GM18502 (cell line): ENCODE data around the gene MDM4.
"Not testable (repeated sequence)": the region's sequence is repeated elsewhere in the genome, so short reads cannot be mapped to it uniquely, and the experiment has no call there.

Experiments used
- ATAC-seq: cut with Tn5 transposase; IDR thresholded peaks from one replicate; pipeline ENCODE4 v1.9.1; 2021; ENCODE audit warnings: mild to moderate bottlenecking; ENCODE audit not compliant: unreplicated experiment, poor library complexity

Gene MDM4, protein sequence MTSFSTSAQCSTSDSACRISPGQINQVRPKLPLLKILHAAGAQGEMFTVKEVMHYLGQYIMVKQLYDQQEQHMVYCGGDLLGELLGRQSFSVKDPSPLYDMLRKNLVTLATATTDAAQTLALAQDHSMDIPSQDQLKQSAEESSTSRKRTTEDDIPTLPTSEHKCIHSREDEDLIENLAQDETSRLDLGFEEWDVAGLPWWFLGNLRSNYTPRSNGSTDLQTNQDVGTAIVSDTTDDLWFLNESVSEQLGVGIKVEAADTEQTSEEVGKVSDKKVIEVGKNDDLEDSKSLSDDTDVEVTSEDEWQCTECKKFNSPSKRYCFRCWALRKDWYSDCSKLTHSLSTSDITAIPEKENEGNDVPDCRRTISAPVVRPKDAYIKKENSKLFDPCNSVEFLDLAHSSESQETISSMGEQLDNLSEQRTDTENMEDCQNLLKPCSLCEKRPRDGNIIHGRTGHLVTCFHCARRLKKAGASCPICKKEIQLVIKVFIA

DNA sequence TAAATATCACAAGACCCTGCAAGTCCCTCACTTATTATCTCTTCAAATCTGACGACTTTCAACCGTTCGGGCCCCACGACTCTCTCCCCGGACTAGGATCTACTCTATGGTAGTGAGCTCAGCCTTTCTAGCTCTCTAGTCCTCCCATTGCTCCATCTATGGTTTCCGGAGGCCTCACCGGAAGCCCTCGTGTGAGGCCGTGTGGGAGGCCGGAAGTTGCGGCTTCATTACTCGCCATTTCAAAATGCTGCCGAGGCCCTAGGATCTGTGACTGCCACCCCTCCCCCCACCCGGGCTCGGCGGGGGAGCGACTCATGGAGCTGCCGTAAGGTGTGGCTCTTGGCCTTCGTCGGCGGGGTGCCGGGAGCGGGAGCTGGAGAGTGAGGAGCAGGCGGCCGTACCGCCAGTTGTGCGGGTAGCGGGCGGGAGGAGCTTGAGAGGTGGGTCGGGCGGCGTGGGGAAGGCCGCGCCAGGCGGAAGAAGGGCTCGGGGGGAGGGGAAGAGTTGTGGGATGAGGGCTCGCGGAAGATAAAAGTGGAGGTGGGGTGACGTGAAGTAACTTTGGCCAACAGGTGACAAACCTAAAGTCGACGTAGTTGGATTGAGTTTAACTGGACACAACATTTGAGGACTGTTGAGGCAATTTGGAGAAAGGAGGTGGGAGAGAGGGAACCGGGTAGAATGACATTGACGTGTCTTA, at the start of gene MDM4:
MDM4 (plus strand) TSS at position 227 of the 700 bp plus-strand sequence. CDS start 9,113 bp downstream, outside the sequence.
- peak; percentile 75 for ATAC-seq

DNA sequence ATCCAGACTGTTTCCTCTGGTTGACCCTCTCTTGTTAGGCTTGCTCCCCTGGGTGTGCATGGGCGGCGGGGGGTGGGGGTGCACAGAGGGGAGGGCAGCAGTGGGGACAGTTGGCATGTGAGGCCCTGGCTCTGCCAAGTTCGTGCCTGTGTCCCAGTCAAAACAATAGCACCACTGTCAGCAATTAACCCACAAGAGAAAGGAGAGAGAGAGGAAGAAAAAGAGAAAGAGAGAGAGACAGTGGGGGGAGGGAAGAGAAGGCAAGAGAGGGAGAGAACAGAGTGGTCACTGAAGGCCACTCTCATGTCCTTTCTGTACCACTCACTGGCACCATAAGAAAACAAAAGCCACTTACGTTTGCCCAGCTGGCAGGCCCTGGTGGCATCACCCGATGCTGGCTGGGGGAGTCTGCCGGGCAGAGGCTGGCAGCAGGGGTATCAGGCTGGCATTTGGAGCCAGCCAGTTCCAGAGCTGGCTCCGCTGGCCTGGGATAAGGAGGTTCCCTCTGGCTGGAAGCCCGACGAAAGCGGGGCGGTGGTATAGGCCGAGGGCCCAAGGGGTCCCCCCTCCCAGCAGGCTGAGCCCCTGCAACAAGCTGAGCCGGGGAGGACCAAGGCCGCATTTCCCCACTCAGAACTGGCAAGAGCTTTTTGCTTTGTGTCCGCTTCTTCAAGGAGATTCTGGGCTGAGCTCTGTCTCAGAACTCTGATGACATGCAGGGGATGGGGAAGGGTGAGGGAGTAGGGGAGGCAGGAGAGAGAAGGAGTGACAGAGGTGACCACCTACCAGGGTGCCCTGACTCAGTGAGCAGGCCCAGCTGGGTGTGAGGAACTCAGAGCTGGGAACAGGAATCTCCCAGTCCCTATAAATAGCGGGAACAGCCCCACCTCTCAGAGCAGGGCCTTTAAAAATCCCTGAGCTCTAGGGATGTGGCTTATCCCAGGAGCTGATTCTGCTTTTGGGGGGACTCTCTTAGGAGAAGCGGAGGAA, 49.5 kb upstream of the MDM4 start:
- no peak for ATAC-seq

DNA sequence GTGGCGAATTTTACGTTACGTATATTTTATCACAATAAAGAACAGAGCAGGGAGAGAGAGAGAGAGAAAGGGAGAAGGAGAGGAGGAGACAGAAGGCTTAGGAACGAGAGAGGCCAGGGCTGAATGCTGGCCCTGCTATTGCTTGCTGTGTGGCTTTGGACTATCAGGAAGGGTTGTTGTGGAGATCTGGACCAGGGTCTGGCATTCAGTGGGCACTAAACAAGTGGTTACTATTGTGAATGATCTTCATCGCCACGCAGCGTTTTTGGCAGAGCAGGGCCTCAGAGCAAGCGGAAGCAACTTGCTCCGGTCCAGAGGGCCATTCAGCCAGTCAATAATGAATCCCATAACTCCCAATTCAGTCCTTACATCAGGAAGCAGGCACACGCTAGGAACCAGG, 48.0 kb upstream of the MDM4 start:
- no peak for ATAC-seq

DNA sequence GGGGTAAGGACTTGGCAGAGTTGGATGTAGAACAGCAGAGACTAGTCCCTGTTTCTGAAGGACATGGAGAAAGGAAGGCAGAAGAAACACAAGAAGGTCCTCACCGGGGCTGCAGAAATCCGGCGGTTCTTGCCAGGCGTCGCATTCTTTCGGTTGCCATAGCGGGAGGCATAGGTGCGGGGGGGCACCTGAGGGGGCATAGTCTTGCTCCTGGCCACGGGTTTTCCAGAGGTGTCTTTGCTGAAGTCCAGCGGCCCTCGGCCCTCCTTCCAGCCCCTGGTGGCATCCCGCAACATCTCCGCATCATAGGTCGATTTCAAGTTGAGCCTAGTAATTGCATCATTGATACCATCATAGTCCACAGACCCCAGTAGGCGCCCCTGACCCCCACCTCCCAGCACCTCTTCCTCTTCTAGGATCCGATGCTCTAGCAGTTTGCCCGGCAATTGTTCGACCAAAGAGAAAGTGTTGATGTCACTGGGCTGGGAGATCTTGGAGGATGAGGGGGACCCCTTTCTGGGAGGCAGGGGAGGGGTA, 47.4 kb upstream of the MDM4 start:
- no peak for ATAC-seq

DNA sequence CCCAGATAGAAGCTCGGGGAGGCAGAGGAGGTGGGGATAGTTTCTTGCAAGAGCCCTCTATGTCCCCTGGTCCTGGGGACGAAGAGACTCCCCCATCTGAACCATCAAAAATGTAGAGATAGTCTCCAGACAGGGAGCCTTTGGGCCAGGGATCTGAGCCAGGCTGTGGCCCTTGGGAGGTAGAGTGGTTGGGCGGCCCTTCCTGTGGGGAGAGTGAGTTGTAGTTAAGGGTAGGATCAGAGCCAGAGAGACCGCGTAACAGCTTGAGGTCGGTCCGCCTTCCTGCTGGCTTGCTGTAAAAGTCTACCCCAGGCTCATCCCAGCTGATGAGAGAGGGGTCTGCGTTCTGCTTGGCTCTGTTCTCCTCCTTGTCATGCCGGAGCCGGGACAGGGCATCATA, 46.9 kb upstream of the MDM4 start:
- ATAC-seq = no peak

DNA sequence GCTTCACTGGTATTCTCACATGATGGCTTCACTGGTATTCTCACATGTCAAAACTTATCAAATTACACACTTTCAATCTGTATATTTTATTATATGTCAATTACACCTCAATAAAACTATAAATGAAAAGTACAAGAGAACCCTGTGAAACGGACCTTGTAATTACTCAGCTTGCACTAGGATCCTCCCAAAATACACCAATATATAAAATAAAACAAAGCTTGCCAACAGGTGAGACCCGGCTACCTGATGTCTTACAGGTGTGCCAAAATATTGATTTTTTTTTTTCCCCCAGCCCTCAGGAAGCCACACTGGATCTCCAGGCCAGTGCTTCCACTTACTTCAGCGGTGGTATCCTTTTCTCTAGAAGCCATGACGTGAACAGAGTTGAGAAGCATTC, 44.5 kb upstream of the MDM4 start:
- ATAC-seq = no peak

DNA sequence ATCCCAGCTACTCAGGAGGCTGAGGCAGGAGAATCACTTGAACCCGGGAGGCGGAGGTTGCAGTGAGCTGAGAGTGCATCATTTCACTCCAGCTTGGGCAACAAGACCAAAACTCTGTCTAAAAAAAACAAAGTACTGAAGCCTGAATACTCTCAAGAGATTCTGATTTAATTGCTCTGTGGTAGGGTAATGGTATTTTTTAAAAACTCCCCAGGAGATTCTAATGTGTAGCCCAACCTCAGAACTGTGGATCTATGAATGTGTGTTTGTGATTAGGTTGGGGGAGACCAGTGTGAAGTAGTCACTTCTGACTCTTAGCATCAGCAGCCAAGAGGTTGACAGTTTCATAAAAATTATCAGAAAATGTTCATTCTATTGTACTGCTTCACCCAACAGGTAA, 43.5 kb upstream of the MDM4 start:
- ATAC-seq = no peak

DNA sequence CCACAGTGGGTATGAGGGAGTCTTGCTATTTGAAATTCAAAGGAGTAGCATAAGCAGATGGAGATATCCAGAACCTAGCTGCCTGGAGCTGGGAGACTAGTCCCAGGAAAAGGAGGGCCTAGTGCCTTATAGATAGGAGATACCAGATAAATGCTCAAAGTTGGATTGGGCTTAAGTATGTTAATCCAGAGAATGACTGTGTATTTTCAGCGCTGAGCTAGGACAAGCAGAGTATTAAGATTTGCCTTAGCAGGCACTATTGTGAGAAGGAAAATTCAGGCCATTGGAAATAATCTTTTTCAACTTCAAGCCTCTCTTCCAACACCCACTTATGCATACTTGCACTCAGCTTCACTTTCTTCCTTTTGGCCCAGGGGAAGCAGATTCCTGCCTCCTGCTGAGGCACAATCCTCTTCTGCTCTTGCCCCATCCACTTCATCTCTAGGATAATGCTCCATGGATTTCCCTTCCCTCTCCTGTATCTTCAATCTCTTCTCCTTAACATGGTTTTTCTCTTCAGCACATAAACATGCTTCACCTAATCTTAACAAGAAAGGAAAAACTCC, 42.7 kb upstream of the MDM4 start:
- no peak for ATAC-seq

DNA sequence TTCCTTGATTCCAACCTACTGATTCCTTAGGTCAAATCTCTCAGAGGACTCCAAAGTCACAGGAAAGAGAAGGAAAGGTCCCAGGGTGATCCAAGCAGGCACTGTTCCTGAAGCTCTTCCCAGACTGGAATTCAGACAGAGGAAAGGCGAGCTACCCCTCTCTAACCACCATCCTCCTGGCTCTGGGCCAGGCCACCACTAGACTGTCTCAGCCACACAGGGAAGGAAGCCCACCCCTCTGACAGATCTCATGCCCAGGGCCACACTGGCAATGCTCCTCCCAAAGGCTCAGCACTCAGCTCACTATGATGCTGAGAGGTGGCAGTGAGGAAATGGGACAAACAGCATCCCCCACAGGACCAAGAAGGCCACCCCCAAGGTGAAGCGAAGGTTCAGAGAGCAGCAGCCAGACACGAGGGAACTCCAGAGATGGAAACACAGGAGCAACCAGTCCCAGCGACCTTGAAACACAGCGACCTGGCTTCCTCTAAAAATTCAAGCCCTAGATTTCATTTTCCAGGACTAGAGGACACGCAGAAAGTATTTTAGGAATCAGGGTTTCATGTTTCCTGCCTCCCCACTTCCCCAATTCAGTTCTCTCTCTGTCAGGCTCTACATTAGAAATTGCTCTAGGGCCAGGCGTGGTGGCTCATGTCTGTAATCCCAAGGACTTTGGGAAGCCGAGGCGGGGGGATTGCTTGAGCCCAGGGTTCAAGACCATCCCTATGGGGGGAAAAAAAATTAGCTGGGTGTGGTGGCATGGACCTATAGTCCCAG, 40.4 kb upstream of the MDM4 start:
- no peak for ATAC-seq

DNA sequence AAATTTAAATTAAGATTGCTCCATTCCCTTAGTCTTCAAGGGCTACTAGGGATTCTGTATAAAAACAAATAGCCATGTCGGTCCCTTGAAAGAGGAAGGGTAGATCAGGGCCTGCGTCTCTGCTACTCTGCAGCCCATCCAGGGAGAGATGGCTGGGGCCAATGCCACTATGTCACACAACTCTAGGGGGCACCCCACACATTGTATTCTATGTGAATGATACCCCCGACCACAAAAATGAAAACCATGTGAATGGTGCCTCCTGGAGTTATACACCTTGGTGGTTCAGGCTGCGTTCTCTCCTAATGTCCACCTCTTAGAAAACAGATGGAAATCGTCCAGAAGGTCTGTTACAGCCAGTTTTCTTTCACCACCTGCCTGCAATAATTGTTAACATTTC, 39.6 kb upstream of the MDM4 start:
- no peak for ATAC-seq

DNA sequence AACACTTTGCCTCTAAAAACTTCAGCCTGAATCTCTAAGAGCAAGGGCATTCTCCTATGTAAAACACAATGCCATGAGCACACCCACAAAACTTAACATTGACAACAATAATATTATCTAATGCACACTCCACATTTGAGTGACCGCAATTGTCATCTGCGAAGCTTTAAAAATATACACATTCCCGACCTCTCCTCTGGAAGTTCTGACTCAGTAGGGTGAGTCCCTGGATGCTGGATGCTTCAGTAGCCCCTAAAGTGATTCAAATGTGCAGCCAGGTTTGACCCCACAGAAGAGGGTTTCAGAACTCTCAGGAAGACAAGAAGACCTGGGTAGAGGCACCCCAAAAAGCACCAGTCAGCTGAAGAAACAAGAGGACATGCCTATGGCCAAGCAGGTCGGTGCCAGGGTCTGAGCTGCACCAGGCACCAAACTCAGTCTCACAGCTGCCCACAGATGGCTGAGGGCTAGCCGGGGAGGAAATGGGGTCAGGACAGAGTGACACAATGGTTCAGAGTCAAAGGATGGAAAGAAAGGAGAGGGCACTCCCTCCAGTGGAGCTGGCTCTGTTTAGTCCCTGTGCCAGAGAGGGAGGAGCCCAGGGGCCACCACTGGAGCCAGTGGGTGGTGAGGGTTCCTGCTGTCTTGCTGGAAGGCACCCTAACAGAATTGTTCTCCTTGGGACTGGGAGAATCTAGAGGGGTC, 39.0 kb upstream of the MDM4 start:
- ATAC-seq = no peak

DNA sequence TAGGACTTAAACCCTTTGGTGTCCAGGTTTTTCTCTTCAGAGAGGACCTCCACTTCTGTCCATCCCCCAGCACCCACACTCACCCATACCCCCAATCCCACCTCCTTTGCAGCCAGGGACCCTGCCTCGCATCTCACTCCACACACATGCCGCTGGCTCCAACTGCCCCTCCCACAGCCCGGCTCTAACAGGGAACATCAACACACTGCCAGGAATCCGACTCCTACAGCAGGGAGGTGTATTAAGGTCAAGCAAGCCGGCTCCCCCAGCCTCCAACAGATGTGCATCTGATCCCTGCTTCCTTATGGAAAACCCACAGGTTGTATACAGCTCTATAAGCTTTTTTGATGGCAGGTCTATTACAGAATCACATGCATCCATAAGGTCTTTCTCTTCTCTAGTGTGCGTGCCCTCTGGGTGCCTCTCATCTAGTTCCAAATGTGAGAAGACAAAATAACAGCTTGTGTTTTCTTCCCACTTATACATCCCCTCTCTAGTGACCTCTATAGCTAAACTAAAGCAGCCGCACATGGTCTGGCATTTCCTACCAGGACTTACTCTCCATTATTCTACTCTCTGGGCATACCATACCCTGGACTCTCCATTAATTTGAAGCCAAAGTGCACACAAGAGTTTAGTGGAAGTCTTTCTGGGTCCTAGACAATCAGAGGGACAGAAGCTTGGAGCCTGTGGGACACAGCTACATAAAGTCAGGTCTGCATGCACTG, 37.9 kb upstream of the MDM4 start:
- no peak for ATAC-seq

DNA sequence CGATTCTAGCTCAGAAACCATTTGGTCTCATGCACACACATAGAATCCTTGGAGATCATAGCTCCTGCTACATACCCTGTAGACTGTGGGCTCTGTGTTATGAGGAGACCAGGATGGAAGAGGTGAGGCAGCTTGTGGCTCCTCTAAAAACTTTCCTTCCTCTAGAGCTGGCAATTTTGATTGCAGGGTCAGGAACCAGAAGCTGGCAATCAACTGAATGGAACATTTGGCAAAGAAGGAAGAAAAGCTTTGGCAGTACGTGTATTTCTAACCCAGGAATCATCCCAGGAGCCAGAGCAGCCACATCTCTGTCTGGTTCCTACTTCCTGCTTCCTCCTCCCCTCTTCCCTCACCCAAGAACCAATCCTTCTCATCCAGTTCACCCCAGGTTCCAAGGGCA, 37.3 kb upstream of the MDM4 start:
- no peak for ATAC-seq

DNA sequence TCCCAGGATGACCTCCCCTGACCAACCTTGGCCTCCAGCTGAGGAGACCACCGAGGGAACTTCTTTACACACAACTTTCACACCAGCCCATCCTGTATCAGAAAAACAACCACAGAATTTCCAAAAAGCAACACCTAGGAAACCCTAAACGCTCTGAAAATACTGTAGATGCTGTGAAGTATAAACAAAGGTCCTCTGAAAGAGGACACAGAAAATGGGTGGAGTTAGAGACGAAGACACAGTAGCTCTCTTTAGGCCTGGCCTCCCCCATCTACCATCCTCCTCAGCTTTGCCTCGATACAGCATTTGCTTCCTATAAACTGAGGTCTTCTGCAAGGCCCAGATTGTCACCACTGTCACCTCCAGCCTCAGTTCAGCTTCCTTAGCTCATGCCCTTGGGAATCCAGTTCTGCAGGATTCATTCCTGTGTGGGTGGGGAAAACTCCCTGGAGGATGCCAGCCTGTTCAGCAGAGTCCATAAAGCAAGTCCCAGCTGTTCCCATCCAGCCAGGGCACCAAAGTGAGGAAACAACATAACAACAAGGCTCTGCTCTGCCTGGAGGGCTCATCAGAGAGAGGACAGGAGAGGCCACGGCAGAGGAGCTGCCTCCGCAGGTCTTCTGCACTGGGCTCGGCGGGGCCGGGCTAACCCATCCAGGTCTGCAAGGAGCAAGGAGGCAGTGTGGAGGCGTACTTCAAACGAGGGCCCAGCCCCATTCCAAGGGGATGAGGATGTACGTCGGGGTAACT, 36.6 kb upstream of the MDM4 start:
- ATAC-seq = no peak

DNA sequence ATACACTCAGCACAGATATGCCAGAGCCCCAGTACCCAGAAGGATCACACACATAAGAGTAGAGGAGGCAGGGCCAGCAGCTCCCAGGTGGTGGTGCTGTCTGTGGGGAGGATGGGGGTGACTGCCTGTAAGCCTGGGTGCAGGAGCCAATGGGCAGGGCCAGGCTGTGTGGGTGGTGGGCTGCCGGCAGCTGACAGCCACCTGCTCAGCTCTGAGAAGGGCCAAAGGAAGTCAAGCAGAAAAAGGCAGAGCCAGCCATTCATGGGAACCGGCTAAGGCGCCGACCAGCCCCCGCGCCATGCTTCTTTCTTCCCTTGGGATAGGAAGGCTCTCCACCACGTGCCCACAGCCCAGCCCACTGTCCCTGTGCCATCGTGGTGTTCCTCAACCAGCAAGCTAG, 35.7 kb upstream of the MDM4 start:
- peak; percentile 56 for ATAC-seq

DNA sequence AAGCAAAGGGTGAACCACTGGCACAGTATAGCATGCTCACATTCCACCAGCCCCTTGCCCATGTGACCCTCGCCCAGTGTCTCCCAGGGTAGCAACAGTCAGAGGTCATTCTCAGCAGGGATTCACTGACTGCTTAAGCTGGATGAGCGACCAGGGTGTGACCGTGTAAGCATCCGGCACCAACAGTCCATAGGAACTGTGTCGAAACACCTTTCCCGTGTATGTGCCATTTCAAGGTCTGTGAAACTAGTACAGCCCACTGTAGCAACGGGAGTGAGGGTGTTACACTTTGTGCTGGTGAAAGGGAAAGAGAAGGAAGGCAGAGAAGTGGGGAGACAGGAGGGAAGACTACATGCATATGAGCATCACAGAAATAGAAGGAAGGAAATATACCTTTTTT, 32.4 kb upstream of the MDM4 start:
- ATAC-seq = no peak

DNA sequence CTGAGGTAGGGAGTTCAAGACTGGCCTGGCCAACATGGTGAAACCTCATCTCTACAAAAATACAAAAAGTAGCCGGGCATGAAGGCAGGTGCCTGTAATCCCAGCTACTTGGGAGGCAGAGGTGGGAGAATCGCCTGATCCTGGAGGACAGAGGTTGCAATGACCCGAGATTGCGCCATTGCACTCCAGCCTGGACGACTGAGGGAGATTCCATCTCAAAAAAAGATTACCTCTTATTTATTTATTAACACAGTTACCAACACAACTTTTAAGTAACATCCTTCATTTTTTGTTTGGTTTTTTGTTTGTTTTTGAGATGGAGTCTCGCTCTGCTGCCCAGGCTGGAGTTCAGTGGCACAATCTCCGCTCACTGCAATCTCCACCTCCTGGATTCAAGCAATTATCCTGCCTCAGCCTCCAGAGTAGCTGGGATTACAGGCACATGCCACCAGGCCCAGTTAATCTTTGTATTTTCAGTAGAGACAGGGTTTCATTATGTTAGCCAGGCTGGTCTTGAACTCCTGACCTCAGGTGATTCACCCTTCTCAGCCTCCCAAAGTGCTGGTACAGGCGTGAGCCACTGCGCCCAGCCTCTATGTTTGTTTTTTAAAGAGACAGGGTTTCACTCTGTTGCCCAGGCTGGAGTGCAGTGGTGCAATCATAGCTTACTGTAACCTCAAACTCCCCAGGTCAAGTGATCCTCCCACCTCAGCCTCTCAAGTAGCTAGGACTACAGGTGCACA, 29.5 kb upstream of the MDM4 start:
- not testable (repeated sequence) for ATAC-seq
